Adrenal gland (tissue), 12 donors: Measurements from ENCODE around the gene ATP6V0C. TPM values are rescaled to one million over a fixed set of nuclear protein-coding genes. Genes with fewer than 3 reads are reported as not detected.
"Not testable (repeated sequence)": the region's sequence is repeated elsewhere in the genome, so short reads cannot be mapped to it uniquely, and the experiment has no call there.

ENCODE experiments used
- DNase-seq, 7 donors: peaks; one replicate each; pipeline ENCODE4 v3.0.0-alpha.2; 2019 to 2020
- H3K27ac ChIP-seq, 5 donors: fragments of 200-600 bp; sonication (generic) in 4 of 5; 1 replicate in 3 of 5; 2 replicates in 2 of 5; pipeline versions ENCODE4 v1.5.1 to v1.8.0; 2016 to 2020; ENCODE audit warnings: mild to moderate bottlenecking in 1 of 5
- H3K27me3 ChIP-seq: fragments of 200-600 bp; 2 replicates; pipeline ENCODE4 v1.8.0; 2021
- H3K36me3 ChIP-seq, 2 donors: fragments of 200-600 bp; replicated peaks in 1 of 2; 1 replicate in 1 of 2; 2 replicates in 1 of 2; pipeline versions ENCODE4 v1.5.1 to v1.8.0; 2018 to 2022
- H3K4me1 ChIP-seq, 2 donors: fragments of 200-600 bp; replicated peaks in 1 of 2; 1 replicate in 1 of 2; 2 replicates in 1 of 2; pipeline versions ENCODE4 v1.5.1 to v1.8.0; 2018 to 2021
- H3K4me3 ChIP-seq, 4 donors: fragments of 200-600 bp; sonication (generic) in 3 of 4; one replicate each; pipeline ENCODE4 v1.5.1; 2016 to 2018
- H3K9me3 ChIP-seq, 3 donors: fragments of 200-600 bp; sonication (generic) in 1 of 3; replicated peaks in 1 of 3; 1 replicate in 2 of 3; 2 replicates in 1 of 3; pipeline versions ENCODE4 v1.5.1 to v1.8.0; 2016 to 2021
- POLR2A ChIP-seq, 2 donors: fragments of 450-650 bp; IDR thresholded peaks; one replicate each; pipeline ENCODE4 v1.6.1; 2017; ENCODE audit warnings: antibody characterized with exemption in 2 of 2, mild to moderate bottlenecking in 2 of 2, moderate library complexity in 1 of 2
- WGBS, 4 donors: extraction: QIAGEN DNeasy Blood & Tissue Kit in 2 of 4; methylation state at CpG; one replicate each; pipeline versions ENCODE4 v1.1.5 to v1.1.7; 2013 to 2017; 5-methylcytosine and 5-hydroxymethylcytosine counted together
- intact Hi-C, 2 donors: fragments of 100-400 bp; cut with DNase I; formaldehyde crosslinking; loops; one replicate each; pipeline versions ENCODE4 v1.14.1 to v1.15.0; 2022 to 2023
- polyA plus RNA-seq, 3 donors: library from polyadenylated mRNA; stranded (reverse); fragments of 200-250 nt in 2 of 3; fragments of 350-450 nt in 1 of 3; fragmentation: Illumina TruSeq in 1 of 3; extraction: RNeasy Lipid Tissue Mini Kit (QIAGEN cat#74804) in 1 of 3; gene quantifications; one replicate each; pipeline ENCODE4 v1.2.3, GENCODE V29; 2013 to 2014
- total RNA-seq, 9 donors: library from RNA; depleted of rRNA in 4 of 9; stranded (reverse); fragments of >200 nt in 4 of 9; fragments of 120-200 nt in 1 of 9; fragmentation: NEBNext Ultra II Directional in 1 of 9; extraction: Animal tissue kit (Norgen Biotek cat#: 25700) in 1 of 9; gene quantifications; one replicate each; pipeline versions ENCODE4 v1.1.0 to v1.2.4, GENCODE V29; 2013 to 2023
- TF ChIP-seq, protein P1 (sequence below), 6 experiments: fragments of 450-650 bp in 4 of 6; fragments of 200-600 bp in 2 of 6; sonication (generic) in 1 of 6; IDR thresholded peaks; 1 replicate in 5 of 6; 2 replicates in 1 of 6; pipeline versions ENCODE4 v1.5.1 to v1.8.0; 2016 to 2021; ENCODE audit warnings: antibody characterized with exemption in 6 of 6, mild to moderate bottlenecking in 2 of 6, moderate library complexity in 1 of 6
- donor health status: healthy with polysubstance abuse.
- donor health status: Bipolar disorder and iron deficiency.
- donor health status: DM: yes; HTN: yes; CAD: no.
- donor health status: DM: no; HTN: no; CAD: no.
- donor health status: DM: no; HTN: no; CAD: no.
- donor health status: DM: yes; HTN: yes; CAD: no.

The ATP6V0C gene
- total and polyA plus RNA-seq, 12 donors = 26.5 to 318 (median 133) TPM

DNA sequence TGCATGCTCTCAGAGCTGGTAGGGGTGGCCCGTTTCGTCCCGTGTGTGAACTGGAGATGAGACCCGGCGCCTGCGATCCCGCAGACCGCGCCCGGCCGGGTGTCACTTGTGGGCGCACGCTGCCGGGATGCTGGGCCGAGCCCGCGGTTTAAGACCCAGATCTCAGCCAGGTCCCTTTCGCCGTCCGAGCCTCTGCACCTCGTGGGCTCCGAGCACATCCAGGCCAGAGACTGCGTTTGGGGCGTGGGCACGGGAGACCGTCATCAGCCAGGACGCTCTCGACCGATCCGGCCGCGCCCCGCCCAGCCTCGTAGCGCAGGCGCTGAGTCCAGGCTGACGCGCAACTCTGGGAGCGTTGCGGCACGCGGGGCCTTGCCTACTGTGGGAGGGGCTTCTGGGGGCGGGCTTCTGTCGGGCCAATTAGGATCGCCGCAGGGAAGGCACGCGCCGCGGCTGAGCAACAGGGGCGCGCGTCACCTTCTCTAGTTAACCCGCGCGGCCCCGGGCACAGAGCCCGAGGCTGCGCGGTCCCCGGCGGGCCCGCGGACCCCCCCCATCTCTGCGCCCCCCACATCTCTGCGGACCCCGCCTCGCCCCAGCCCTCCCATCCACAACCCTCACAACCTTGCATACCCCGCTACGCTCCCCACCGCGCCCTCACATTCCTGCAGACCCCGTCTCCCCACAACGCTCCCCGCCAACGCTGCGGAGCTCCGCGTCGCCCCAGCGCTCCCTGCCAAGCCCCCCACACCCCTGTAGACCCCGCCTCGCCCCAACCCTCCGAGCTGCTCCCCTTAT lies 18.1 kb downstream of the ATP6V0C start:
- 0 to 1% (median 1%) methylated on average over 25 to 84 of the region's 84 CpGs for WGBS, 4 donors
- peaks cover 0 to 29% of the 10 kb centered on the region in 2 donors for H3K36me3 ChIP-seq
- no peaks in the 10 kb centered on the region for H3K27me3 ChIP-seq
- TF ChIP-seq POLR2A (IDR thresholded peaks at IDR 0.05) = peak in 1 of 2 donors; percentile 86
- TF ChIP-seq, protein P1, sequence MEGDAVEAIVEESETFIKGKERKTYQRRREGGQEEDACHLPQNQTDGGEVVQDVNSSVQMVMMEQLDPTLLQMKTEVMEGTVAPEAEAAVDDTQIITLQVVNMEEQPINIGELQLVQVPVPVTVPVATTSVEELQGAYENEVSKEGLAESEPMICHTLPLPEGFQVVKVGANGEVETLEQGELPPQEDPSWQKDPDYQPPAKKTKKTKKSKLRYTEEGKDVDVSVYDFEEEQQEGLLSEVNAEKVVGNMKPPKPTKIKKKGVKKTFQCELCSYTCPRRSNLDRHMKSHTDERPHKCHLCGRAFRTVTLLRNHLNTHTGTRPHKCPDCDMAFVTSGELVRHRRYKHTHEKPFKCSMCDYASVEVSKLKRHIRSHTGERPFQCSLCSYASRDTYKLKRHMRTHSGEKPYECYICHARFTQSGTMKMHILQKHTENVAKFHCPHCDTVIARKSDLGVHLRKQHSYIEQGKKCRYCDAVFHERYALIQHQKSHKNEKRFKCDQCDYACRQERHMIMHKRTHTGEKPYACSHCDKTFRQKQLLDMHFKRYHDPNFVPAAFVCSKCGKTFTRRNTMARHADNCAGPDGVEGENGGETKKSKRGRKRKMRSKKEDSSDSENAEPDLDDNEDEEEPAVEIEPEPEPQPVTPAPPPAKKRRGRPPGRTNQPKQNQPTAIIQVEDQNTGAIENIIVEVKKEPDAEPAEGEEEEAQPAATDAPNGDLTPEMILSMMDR (IDR thresholded peaks at IDR 0.05) = no peak
- no peaks in the 10 kb centered on the region for H3K9me3 ChIP-seq
- peak overlapping the region; percentile 82 to 99 (median 96) for H3K27ac ChIP-seq
- DNase-seq = peak; percentile 98 to 100 (median 99)
- peak overlapping the region in 3 of 4 donors; percentile 42 to 63 (median 57) for H3K4me3 ChIP-seq
- intact Hi-C loops = no loop called here
- peaks cover 11 to 23% of the 10 kb centered on the region in 2 donors for H3K4me1 ChIP-seq

DNA sequence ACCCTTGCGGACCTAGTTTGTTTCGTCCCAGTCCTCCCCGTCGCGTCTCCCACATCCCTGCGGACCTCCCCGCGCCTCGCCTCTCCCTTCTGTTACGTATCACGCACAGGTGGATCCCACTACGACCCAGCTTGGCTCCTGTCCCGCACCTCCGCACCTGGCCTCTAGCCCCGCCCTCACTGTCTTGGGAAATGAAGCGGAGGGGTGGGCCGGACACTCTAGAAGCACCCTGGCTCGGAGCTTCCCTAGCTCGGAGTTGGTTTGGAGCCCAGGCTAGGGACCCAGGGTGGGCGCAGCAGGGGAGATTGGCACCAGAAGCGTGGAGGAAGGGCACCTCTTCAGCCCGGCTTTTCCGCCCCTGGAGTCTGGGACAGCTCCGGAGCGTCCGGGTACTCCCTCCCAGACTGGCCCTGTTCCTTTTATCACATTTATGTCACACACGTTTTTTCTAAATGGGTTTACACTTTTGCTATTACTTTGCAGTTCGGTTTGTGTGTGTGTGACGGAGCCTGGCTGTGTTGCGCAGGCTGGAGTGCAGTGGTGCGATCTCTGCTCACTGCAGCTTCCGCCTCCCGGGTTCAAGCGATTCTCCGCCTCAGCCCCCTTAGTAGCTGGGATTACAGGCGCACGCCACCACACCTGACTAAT lies 18.9 kb downstream of the ATP6V0C start:
- peaks cover 13 to 28% of the 10 kb centered on the region in 2 donors for H3K4me1 ChIP-seq
- peak overlapping the region; percentile 82 to 99 (median 96) for H3K27ac ChIP-seq
- WGBS, 4 donors = 2 to 3% (median 2%) methylated on average over 26 to 37 of the region's 37 CpGs
- peak; percentile 22 to 70 for TF ChIP-seq POLR2A (IDR thresholded peaks at IDR 0.05)
- TF ChIP-seq, protein P1 (IDR thresholded peaks at IDR 0.05) = no peak
- no peaks in the 10 kb centered on the region for H3K27me3 ChIP-seq
- H3K36me3 ChIP-seq = peaks cover 0 to 28% of the 10 kb centered on the region in 2 donors
- intact Hi-C loops = no loop called here
- peak; percentile 66 to 89 (median 77) for DNase-seq
- peak overlapping the region in 3 of 4 donors; percentile 42 to 63 (median 57) for H3K4me3 ChIP-seq
- no peaks in the 10 kb centered on the region for H3K9me3 ChIP-seq

DNA sequence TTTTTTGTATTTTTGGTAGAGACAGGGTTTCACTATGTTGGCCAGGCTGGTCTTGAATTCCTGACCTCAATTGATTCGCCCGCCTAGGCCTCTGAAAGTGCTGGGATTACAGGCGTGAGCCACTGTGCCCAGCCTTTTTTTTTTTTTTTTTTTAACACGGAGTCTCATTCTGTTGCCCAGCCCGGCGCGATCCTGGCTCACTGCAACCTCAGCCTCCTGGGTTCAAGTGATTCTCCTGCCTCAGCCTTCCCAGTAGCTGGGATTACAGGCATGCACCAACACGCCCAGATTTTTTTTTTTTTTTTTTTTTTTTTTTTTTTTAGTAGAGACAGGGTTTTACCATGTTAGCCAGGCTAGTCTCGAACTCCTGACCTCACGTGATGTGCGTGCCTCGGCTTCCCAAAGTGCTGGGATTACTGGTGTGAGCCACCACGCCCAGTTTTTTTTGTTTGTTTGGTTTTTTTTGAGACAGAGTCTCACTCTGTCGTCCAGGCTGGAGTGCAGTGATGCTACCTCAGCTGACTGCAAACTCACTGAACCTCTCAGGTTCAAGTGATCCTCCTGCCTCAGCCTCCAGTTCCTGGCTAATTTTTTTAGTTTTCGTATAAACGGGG lies 19.5 kb downstream of the ATP6V0C start:
- H3K9me3 ChIP-seq, intact Hi-C loops, H3K27me3 ChIP-seq: not testable (repeated sequence)
- peaks cover 0 to 21% of the 10 kb centered on the region in 2 donors for H3K36me3 ChIP-seq
- DNase-seq = peak in 5 of 7 donors; percentile 25 to 52 (median 46)
- H3K4me1 ChIP-seq = peaks cover 13 to 28% of the 10 kb centered on the region in 2 donors
- peak overlapping the region; percentile 82 to 99 (median 96) for H3K27ac ChIP-seq
- 33 to 46% (median 34%) methylated on average over 7 to 16 of the region's 16 CpGs for WGBS, 4 donors
- peak overlapping the region in 1 of 4 donors; percentile 63 for H3K4me3 ChIP-seq

DNA sequence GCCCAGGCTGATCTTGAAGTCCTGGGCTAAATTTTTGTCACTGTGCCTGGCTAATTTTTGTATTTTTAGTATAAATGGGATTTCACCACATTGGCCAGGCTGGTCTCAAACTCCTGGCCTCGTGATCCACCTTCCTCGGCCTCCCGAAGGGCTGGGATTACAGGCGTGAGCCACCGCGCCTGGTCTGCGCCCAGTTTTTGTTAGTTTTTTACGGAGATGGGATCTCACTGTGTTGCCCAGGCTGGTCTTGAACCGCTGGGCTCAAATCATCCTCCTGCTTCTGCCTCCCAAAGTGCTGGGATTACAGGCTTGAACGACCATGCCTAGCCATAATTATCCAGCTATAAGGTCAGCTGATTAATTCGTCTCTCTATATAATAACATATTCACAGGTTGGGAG lies 20.2 kb downstream of the ATP6V0C start:
- peaks cover 0 to 15% of the 10 kb centered on the region in 2 donors for H3K36me3 ChIP-seq
- peaks cover 13 to 33% of the 10 kb centered on the region in 2 donors for H3K4me1 ChIP-seq
- peak overlapping the region in 1 of 5 donors; percentile 97 for H3K27ac ChIP-seq
- 83 to 92% (median 86%) methylated on average over 11 of the region's 11 CpGs for WGBS, 4 donors
- peak in 2 of 7 donors; percentile 15 to 21 for DNase-seq
- intact Hi-C loops = no loop called here
- no peak overlapping the region for H3K4me3 ChIP-seq
- no peak for TF ChIP-seq POLR2A (IDR thresholded peaks at IDR 0.05)
- TF ChIP-seq, protein P1 (IDR thresholded peaks at IDR 0.05) = no peak
- no peaks in the 10 kb centered on the region for H3K9me3 ChIP-seq
- no peaks in the 10 kb centered on the region for H3K27me3 ChIP-seq

DNA sequence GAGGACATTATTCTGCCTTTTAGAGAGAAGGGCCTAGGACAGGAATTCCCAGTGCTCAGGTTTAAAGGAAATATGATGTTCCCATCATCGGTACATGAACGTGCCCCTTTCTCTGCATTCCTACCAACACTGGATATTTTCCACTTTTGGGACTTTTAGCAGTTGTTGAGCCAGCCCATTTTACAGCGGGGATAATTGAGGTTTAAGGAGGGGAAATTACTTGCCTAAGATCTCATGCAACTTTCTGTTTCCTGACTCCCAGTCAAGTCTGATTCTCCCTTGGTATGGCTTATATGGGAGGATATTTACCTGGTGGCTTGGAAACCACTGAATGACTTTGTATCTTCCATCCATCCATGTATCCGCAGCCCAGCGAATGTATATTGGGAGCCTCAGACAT lies 20.6 kb downstream of the ATP6V0C start:
- H3K36me3 ChIP-seq = peaks cover 0 to 11% of the 10 kb centered on the region in 2 donors
- H3K27me3 ChIP-seq, H3K27ac ChIP-seq, H3K4me3 ChIP-seq, intact Hi-C loops, H3K9me3 ChIP-seq: not testable (repeated sequence)
- WGBS, 4 donors = 85 to 91% (median 90%) methylated on average over 5 of the region's 5 CpGs
- peaks cover 13 to 37% of the 10 kb centered on the region in 2 donors for H3K4me1 ChIP-seq
- peak in 1 of 7 donors; percentile 4 for DNase-seq
